Astrocyte (in vitro differentiated cells and primary cell): Measurements from ENCODE around the gene XPC. TPM values are rescaled to one million over a fixed set of nuclear protein-coding genes. Genes with fewer than 3 reads are reported as not detected.

ENCODE experiments used
- DNase-seq: peaks from one replicate; pipeline ENCODE4 v3.0.0-alpha.2; 2010; ENCODE audit warnings: low read depth
- FAIRE-seq: peaks from 2 replicates; lab custom pipeline; 2011; peaks lifted over from hg19 to GRCh38; lab: Jason Lieb, UNC
- H2AFZ ChIP-seq: 2 replicates; pipeline ENCODE4 v1.6.0; 2012; ENCODE audit warnings: low read depth, low read length, inconsistent platforms
- H3K27ac ChIP-seq: 2 replicates; pipeline ENCODE4 v1.5.1; 2011; ENCODE audit warnings: low read depth, low read length, inconsistent platforms
- H3K27me3 ChIP-seq: 2 replicates; pipeline ENCODE4 v1.6.0; 2011; ENCODE audit warnings: low read length, inconsistent platforms; ENCODE audit not compliant: insufficient read depth
- H3K36me3 ChIP-seq: 2 replicates; pipeline ENCODE4 v1.5.1; 2011; ENCODE audit warnings: low read length, inconsistent platforms; ENCODE audit not compliant: insufficient read depth
- H3K4me1 ChIP-seq: 2 replicates; pipeline ENCODE4 v1.5.1; 2011; ENCODE audit warnings: low read length, inconsistent platforms; ENCODE audit not compliant: insufficient read depth
- H3K4me2 ChIP-seq: 2 replicates; pipeline ENCODE4 v1.6.0; 2012; ENCODE audit warnings: low read length, inconsistent platforms
- H3K4me3 ChIP-seq: 2 replicates; pipeline ENCODE4 v1.5.1; 2011; ENCODE audit warnings: low read depth, mild to moderate bottlenecking, low read length, inconsistent platforms; ENCODE audit not compliant: insufficient read depth
- H3K79me2 ChIP-seq: 2 replicates; pipeline ENCODE4 v1.6.0; 2012; ENCODE audit warnings: mild to moderate bottlenecking, low read length, inconsistent platforms; ENCODE audit not compliant: insufficient read depth
- H3K9ac ChIP-seq: 2 replicates; pipeline ENCODE4 v1.6.0; 2012; ENCODE audit warnings: mild to moderate bottlenecking, low read length, inconsistent platforms
- H3K9me3 ChIP-seq: 2 replicates; pipeline ENCODE4 v1.5.1; 2012; ENCODE audit warnings: low read depth, mild to moderate bottlenecking, low read length, inconsistent platforms; ENCODE audit not compliant: insufficient read depth
- H4K20me1 ChIP-seq: 2 replicates; pipeline ENCODE4 v1.6.0; 2012; ENCODE audit warnings: low read length, inconsistent platforms; ENCODE audit not compliant: insufficient read depth
- H3K27ac Mint-ChIP-seq: one replicate; pipeline ENCODE4 v1.8.0; 2021; ENCODE audit warnings: mild to moderate bottlenecking, mixed read lengths; ENCODE audit not compliant: unreplicated experiment
- H3K27me3 Mint-ChIP-seq: one replicate; pipeline ENCODE4 v1.8.0; 2021; ENCODE audit warnings: low read depth, mixed read lengths; ENCODE audit not compliant: unreplicated experiment
- H3K36me3 Mint-ChIP-seq: one replicate; pipeline ENCODE4 v1.8.0; 2021; ENCODE audit warnings: low read depth, mixed read lengths; ENCODE audit not compliant: unreplicated experiment
- H3K4me1 Mint-ChIP-seq: one replicate; pipeline ENCODE4 v1.8.0; 2021; ENCODE audit warnings: low read depth, mixed read lengths; ENCODE audit not compliant: unreplicated experiment
- H3K4me3 Mint-ChIP-seq: one replicate; pipeline ENCODE4 v1.8.0; 2021; ENCODE audit warnings: mild to moderate bottlenecking, moderate library complexity, mixed read lengths; ENCODE audit not compliant: unreplicated experiment
- H3K9me3 Mint-ChIP-seq: one replicate; pipeline ENCODE4 v1.8.0; 2021; ENCODE audit warnings: mild to moderate bottlenecking, mixed read lengths; ENCODE audit not compliant: unreplicated experiment
- EZH2 ChIP-seq: IDR thresholded peaks from 2 replicates; pipeline ENCODE4 v1.6.1; 2012; ENCODE audit warnings: mild to moderate bottlenecking, low read length, inconsistent platforms; ENCODE audit not compliant: insufficient read depth
- total RNA-seq: library from RNA; stranded (reverse); gene quantifications from 2 replicates; pipeline ENCODE4 v1.2.1, GENCODE V29; 2021
- TF ChIP-seq, protein P1 (sequence below): IDR thresholded peaks from 2 replicates; pipeline ENCODE4 v1.5.1; 2011; ENCODE audit warnings: low read depth, mild to moderate bottlenecking, inconsistent platforms, low read length, moderate library complexity; ENCODE audit not compliant: insufficient read depth

Gene XPC
- total RNA-seq, 1 donor from 2014 or later = 33.6 TPM

DNA sequence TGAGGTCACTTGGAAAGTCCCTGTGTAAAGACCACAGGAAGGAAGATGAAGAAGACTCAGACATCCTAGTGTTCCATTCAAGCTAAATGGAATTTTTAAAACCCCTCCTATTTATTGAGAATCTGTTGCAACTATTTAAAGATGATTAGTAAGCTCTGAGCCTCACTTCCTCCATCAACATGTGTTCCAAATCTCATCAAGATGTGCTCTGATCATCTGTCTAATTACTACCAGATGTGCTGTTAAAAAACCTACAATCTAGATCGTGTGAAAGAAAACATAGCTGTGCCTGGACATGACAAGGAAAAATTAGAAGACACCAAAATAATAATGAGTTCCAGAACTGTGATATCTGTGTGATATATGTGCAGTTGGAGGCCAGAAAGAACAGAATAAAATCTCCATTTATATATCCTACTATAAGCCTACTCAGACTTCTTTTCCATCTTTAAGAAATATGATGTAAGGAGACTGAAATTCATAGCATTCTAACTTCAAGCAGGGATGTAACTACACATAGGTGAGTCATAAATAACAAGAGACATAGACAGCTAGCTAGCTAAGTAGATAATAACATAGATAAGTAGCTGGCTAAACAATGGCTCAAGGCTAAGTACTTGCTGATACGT, 7.8 kb downstream of the XPC start:
- Mint-ChIP-seq H3K4me1 (peaks cover 30% of the 10 kb centered on the region), H3K27me3 (no peaks in the 10 kb centered on the region), H3K27ac (peak overlapping the region; percentile 93), H3K36me3 (peaks cover 38% of the 10 kb centered on the region), H3K4me3 (peak overlapping the region; percentile 34), H3K9me3 (no peaks in the 10 kb centered on the region)
- no peaks in the 10 kb centered on the region for H3K27me3 ChIP-seq
- TF ChIP-seq EZH2 = no peak
- TF ChIP-seq, protein P1, sequence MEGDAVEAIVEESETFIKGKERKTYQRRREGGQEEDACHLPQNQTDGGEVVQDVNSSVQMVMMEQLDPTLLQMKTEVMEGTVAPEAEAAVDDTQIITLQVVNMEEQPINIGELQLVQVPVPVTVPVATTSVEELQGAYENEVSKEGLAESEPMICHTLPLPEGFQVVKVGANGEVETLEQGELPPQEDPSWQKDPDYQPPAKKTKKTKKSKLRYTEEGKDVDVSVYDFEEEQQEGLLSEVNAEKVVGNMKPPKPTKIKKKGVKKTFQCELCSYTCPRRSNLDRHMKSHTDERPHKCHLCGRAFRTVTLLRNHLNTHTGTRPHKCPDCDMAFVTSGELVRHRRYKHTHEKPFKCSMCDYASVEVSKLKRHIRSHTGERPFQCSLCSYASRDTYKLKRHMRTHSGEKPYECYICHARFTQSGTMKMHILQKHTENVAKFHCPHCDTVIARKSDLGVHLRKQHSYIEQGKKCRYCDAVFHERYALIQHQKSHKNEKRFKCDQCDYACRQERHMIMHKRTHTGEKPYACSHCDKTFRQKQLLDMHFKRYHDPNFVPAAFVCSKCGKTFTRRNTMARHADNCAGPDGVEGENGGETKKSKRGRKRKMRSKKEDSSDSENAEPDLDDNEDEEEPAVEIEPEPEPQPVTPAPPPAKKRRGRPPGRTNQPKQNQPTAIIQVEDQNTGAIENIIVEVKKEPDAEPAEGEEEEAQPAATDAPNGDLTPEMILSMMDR = no peak
- H3K9me3 ChIP-seq = no peaks in the 10 kb centered on the region
- peaks cover 28% of the 10 kb centered on the region for H3K79me2 ChIP-seq
- H3K4me1 ChIP-seq = peaks cover 19% of the 10 kb centered on the region
- H3K4me3 ChIP-seq = no peak overlapping the region
- peak overlapping the region; percentile 49 for H3K4me2 ChIP-seq
- H3K36me3 ChIP-seq = peaks cover 46% of the 10 kb centered on the region
- peak overlapping the region; percentile 75 for H3K27ac ChIP-seq
- peaks cover 33% of the 10 kb centered on the region for H4K20me1 ChIP-seq
- FAIRE-seq (no peak), DNase-seq (peak; percentile 81)
- H2AFZ ChIP-seq = no peak overlapping the region
- H3K9ac ChIP-seq = peak overlapping the region; percentile 0

DNA sequence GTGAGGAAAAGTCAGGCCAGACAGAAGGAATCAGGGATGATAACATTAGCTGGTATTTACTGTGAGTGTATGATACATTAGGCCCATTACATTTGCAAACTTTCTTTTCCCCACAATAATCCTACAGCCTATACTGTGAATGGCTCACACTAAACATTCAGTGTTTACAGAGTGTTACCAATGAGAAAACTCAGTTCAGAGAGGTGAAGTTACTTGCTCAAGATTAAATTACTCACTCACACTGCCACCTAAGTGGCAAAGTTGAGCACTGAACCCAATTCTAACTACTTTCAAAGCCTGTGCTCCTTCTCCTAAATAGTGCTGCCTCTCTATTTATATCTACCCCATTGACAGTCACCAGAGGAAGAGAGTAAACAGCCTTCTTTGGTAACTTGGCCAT, 8.5 kb downstream of the XPC start:
- Histone ChIP-seq H2AFZ (no peak overlapping the region), H3K9ac (no peak overlapping the region), H3K36me3 (peaks cover 52% of the 10 kb centered on the region), H3K9me3 (no peaks in the 10 kb centered on the region), H3K4me1 (peaks cover 14% of the 10 kb centered on the region), H3K4me3 (no peak overlapping the region), H4K20me1 (peaks cover 25% of the 10 kb centered on the region), H3K4me2 (no peak overlapping the region), H3K79me2 (peaks cover 20% of the 10 kb centered on the region), H3K27ac (peak overlapping the region; percentile 75), H3K27me3 (no peaks in the 10 kb centered on the region)
- no peak for TF ChIP-seq EZH2
- TF ChIP-seq, protein P1 = no peak
- Mint-ChIP-seq H3K9me3 (no peaks in the 10 kb centered on the region), H3K4me3 (no peak overlapping the region), H3K27ac (peak overlapping the region; percentile 93), H3K4me1 (peaks cover 22% of the 10 kb centered on the region), H3K36me3 (peaks cover 46% of the 10 kb centered on the region), H3K27me3 (no peaks in the 10 kb centered on the region)
- DNase-seq (no peak), FAIRE-seq (no peak)

DNA sequence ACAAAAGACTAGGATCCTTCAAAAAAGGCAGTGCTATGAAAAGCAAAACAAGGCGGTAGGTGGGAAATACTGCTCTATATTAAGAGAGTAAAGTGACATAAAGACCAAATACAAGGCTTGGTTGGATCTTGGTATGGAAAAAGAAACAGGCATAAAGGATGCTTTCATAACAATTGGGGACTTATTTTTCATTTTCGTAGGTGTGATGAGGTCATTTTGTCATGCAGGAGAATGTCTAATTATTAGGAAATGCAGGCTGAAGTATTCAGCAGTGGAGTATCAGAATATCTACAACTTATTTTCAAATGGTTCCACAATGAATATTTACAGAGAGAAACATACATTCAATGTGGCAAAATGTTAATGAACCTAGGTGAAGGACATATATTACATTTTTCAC, 9.0 kb downstream of the XPC start:
- TF ChIP-seq, protein P1 = no peak
- TF ChIP-seq EZH2 = no peak
- no peak overlapping the region for H3K4me3 ChIP-seq
- H4K20me1 ChIP-seq = peaks cover 21% of the 10 kb centered on the region
- no peak overlapping the region for H3K4me3 Mint-ChIP-seq
- FAIRE-seq (no peak), DNase-seq (no peak)
- H3K27ac Mint-ChIP-seq = no peak overlapping the region
- H3K36me3 ChIP-seq = peaks cover 56% of the 10 kb centered on the region
- H3K4me2 ChIP-seq = no peak overlapping the region
- H3K27me3 ChIP-seq = no peaks in the 10 kb centered on the region
- H3K9me3 Mint-ChIP-seq = no peaks in the 10 kb centered on the region
- no peak overlapping the region for H3K9ac ChIP-seq
- no peaks in the 10 kb centered on the region for H3K27me3 Mint-ChIP-seq
- H3K36me3 Mint-ChIP-seq = peaks cover 50% of the 10 kb centered on the region
- H3K9me3 ChIP-seq = no peaks in the 10 kb centered on the region
- H3K79me2 ChIP-seq = peaks cover 16% of the 10 kb centered on the region
- no peak overlapping the region for H3K27ac ChIP-seq
- no peak overlapping the region for H2AFZ ChIP-seq
- H3K4me1 Mint-ChIP-seq = peaks cover 20% of the 10 kb centered on the region
- peaks cover 11% of the 10 kb centered on the region for H3K4me1 ChIP-seq
